Osteoblast (primary cell): ENCODE results near the gene ARMC9. TPM values are rescaled to one million over a fixed set of nuclear protein-coding genes. Genes with fewer than 3 reads are reported as not detected.

Experiments used
- DNase-seq: peaks from one replicate; pipeline ENCODE4 v3.0.0; 2011; ENCODE audit warnings: low spot score, mixed read lengths; ENCODE audit not compliant: insufficient read length; ENCODE audit errors: missing footprints
- H2AFZ ChIP-seq: 2 replicates; pipeline ENCODE4 v1.6.0; 2011; ENCODE audit warnings: mild to moderate bottlenecking, low read length
- H3K27ac ChIP-seq: 2 replicates; pipeline ENCODE4 v1.5.1; 2011; ENCODE audit warnings: mild to moderate bottlenecking, low read depth, low read length, moderate library complexity
- H3K27me3 ChIP-seq: 2 replicates; pipeline ENCODE4 v1.6.0; 2012; ENCODE audit warnings: mild to moderate bottlenecking, control low read depth, inconsistent platforms, low read length, moderate library complexity; ENCODE audit not compliant: insufficient read depth
- H3K36me3 ChIP-seq: 2 replicates; pipeline ENCODE4 v1.5.1; 2011; ENCODE audit warnings: mild to moderate bottlenecking, low read length, control low read depth, moderate library complexity; ENCODE audit not compliant: insufficient read depth
- H3K4me1 ChIP-seq: 2 replicates; pipeline ENCODE4 v1.5.1; 2011; ENCODE audit warnings: mild to moderate bottlenecking, low read length, control low read depth, moderate library complexity; ENCODE audit not compliant: insufficient read depth
- H3K4me2 ChIP-seq: 2 replicates; pipeline ENCODE4 v1.6.0; 2011; ENCODE audit warnings: mild to moderate bottlenecking, low read length; ENCODE audit not compliant: insufficient read depth
- H3K4me3 ChIP-seq: fragments of 200-600 bp; sonication (generic); 3 replicates; pipeline ENCODE4 v1.5.1; 2012; ENCODE audit warnings: mild to moderate bottlenecking, low read length, inconsistent platforms; ENCODE audit not compliant: insufficient read depth
- H3K79me2 ChIP-seq: 2 replicates; pipeline ENCODE4 v1.6.0; 2012; ENCODE audit warnings: mild to moderate bottlenecking, low read length, control low read depth, inconsistent platforms; ENCODE audit not compliant: insufficient read depth
- H3K9me3 ChIP-seq: 2 replicates; pipeline ENCODE4 v1.5.1; 2011; ENCODE audit warnings: low read depth, low read length, control low read depth
- H4K20me1 ChIP-seq: 2 replicates; pipeline ENCODE4 v1.6.0; 2012; ENCODE audit warnings: mild to moderate bottlenecking, low read length, control low read depth; ENCODE audit not compliant: insufficient read depth
- CTCF ChIP-seq: IDR thresholded peaks from 2 replicates; pipeline ENCODE4 v1.5.1; 2011; ENCODE audit warnings: mild to moderate bottlenecking, low read depth, low read length, moderate library complexity; ENCODE audit errors: extremely low read depth
- total RNA-seq: library from RNA; depleted of rRNA; stranded (reverse); fragments of >200 nt; gene quantifications from 2 replicates; pipeline ENCODE4 v1.2.3, GENCODE V29; 2012

Gene ARMC9
- total RNA-seq, 1 donor: 221 TPM

DNA sequence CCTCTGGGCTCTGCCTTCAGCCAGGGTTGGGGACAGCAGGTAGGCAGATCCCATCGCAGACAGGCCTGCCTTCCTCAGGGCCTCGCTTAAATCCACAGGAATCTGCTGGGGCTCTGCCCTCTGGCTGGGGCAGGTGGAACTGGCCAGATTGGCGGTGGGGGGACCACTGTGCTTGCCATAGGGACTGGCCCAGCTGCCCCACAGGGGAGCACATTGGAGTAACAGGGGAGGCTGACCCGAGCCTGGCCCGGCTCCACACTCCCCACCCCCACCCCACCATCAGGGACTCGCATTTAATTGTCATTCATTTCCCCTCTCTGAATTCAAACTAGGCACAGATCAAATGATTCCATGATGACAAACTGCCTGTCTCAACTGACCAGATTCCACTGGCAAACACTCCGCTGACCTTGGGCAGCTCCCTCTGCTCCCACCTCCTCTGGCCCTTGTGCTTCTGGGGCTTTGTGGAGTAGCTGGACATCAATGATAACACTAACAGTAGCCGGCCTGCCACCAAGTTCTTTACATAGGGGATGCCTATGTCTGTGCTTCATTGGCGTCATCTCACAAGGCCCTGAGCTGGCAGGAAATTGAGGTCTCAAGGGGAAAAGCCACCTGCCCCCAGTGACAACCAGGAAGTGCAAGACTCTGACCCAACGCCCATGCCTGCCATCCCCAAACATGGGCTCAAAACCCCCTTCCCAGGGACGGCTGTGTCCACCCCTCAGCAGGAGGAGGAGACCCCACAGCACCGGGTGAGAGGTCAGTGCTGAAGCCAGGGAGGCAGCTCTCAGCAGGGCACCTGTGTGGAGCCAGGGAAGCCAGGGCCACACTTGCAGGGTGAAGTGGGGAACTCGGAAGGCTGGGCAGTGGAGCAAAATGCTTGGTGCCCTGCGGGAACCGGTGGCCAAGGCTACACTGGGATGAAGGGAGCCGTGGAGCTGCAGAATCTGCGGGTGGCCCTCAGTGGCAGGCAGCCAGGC is 195.0 kb downstream of the ARMC9 start:
- Histone ChIP-seq H3K79me2 (no peaks in the 10 kb centered on the region), H4K20me1 (no peaks in the 10 kb centered on the region), H2AFZ (no peak overlapping the region), H3K27me3 (peaks cover 31% of the 10 kb centered on the region), H3K36me3 (no peaks in the 10 kb centered on the region), H3K4me3 (no peak overlapping the region), H3K9me3 (no peaks in the 10 kb centered on the region), H3K4me1 (no peaks in the 10 kb centered on the region), H3K27ac (no peak overlapping the region), H3K4me2 (no peak overlapping the region)
- DNase-seq: peak; percentile 89
- TF ChIP-seq CTCF: peak; percentile 20

DNA sequence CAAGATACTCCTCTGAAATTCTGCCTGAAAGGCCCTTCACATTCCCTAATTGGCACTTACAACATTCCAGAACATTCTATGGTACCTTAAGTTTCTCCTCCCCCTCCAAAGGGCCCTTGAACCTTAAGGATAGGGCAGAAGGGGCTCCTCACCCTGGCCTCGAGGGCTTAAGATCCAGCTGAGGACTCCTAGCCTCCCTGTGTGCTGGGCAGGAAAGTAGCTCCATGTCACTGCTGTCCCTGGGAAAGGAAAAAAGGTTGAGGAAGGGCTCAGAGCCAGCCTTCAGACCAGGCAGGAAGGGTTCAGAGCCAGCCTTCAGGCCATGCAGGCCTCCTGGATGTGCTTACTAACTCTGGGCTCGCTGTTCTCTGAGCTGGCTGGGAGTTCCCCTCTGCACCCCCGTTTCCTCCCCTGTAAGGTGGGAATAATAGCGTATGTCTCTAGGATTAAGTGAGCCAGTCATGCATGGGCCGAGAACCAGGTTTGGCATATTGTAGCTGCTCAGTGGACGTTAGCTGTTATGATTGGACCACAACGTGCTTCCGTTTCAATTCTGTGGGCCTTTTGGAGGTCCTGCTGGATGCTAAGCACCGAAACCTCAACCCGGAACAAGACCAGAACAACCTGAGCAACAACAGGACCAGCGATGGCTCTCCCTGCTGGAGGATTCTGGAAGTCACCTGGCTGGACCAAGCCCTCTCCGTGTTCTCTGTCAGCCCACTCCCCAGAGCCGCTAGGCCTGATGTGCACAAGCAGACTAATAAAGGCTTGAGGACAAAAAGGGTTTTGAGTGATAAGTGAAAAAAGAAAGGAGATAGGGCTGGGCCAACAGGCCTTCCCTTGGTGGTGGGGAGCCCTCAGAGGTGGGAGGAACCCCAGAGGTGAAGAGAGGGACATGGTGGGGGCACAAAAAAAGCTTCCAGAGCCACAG is 196.0 kb downstream of the ARMC9 start:
- Histone ChIP-seq H3K27ac (no peak overlapping the region), H3K4me1 (no peaks in the 10 kb centered on the region), H3K4me3 (no peak overlapping the region), H3K4me2 (no peak overlapping the region), H4K20me1 (no peaks in the 10 kb centered on the region), H3K36me3 (no peaks in the 10 kb centered on the region), H3K27me3 (peaks cover 31% of the 10 kb centered on the region), H3K9me3 (no peaks in the 10 kb centered on the region), H2AFZ (no peak overlapping the region), H3K79me2 (no peaks in the 10 kb centered on the region)
- DNase-seq: peak; percentile 88
- no peak for TF ChIP-seq CTCF

DNA sequence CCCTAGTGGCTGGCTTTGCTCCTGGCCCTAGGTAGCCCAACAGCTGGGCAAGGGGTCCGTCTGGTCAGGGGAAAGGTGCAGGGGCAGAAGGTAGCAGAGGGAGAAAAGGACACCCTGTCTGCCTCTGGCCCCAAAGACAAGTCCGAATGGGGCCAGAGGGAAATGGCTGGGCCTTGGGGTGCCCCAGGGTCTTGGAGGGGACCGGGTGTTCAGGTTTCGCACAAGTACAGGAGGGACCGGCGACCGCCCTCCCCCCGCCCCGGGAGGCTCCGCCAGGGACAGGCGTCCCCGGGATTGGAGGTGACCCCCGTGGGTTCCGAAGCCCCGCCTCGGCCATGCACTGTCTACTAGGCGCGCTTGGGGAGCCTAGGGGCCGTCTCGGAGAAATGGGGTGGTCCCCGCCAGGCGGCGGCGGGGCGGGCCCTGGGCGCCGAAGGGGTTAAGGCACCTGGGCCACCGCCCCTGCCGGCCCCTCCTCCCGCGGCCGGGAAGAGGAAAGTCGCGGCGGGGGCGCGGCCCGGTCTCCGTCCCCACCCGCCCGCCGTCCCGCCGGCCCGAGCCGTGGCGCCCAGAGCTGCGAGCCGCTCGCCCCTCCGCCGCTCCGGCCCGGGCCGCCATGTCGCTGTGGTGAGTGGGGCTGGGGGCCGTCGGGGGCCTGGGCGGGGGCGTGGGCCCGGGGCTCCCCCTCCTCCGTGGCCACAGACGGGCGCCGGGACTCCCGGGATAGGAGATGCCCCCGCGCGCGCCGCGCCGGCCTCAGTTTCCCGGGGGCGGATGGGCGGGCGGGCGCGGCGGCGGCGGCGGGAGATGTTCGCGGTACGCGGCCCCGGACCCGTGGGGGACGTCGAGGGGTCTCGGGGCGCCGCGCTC is 197.0 kb downstream of the ARMC9 start, which contains the start of gene B3GNT7:
TSS of gene B3GNT7 (plus strand) at position 523 of the 870 bp plus-strand sequence. CDS start at position 617, 94 bp downstream.
- peak within 1 kb of the TSS; percentile 29 for H3K4me2 ChIP-seq
- TF ChIP-seq CTCF: no peak
- H3K27me3 ChIP-seq: peaks cover 31% of the 10 kb centered on the region
- H3K36me3 ChIP-seq: no peaks in the 10 kb centered on the region
- H3K4me1 ChIP-seq: peaks cover 2% of the 10 kb centered on the region
- H2AFZ ChIP-seq: no peak within 1 kb of the TSS
- no peaks in the 10 kb centered on the region for H3K9me3 ChIP-seq
- H3K27ac ChIP-seq: no peak within 1 kb of the TSS
- H3K4me3 ChIP-seq: no peak within 1 kb of the TSS
- peak; percentile 91 for DNase-seq
- H4K20me1 ChIP-seq: no peaks in the 10 kb centered on the region
- no peaks in the 10 kb centered on the region for H3K79me2 ChIP-seq
